Measurements from ENCODE around the gene CALML3. TPM values are rescaled to one million over a fixed set of nuclear protein-coding genes. Genes with fewer than 3 reads are reported as not detected.

Gene CALML3
- total and polyA plus RNA-seq, 2 of the 8 experiments (the other 6 are each of a cell fraction or from before 2014, with no cell fraction given): not detected

DNA sequence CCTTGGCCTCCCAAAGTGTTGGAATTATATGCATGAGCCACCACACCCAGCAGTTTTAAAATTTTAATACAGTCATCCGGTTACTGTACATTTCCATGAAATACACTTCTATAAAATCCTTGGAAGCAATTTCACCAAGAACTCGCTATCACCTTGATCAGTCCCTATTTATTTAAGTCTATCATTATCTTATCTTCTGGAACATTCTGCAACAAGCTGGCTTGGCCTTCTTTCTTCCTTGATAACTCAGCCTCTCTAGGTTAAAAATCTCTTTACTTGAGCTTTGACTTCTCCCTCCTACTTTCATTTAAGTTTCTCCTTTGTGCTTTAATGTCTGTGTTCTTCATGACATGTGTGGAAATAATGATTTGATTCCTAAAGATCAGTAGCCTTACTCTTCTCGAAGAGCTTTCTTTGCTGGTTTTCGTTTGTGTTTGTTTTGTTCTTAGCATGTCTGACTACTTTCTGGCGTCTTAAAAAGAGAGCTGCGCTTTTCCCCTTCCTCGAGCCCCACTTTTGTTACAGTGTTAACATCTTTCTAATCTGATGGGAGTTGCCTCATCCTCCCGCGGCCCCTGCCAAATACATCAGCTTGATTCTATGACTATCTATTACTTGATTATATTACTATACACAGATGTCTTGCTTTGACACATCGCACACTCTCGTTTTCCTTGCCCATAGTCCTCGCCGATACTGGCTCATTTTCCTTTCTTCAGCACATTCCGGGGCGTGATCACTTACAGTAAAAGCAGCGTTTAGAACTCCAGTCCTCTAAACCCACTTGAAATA is 14.3 kb upstream of the CALML3 start:
- Histone ChIP-seq H3K4ac (replicated peaks; ENCODE audit: insufficient read length, low read depth, low read length) (no peak overlapping the region), H3K4me3 (ENCODE audit: extremely low read depth in 1 of 4, insufficient read depth in 2 of 4, low read depth in 3 of 4, low read length in 4 of 4) (no peak overlapping the region), H4K91ac (replicated peaks; ENCODE audit: insufficient read length, low read length) (no peak overlapping the region), H2BK120ac (replicated peaks; ENCODE audit: low read depth, low read length) (no peak overlapping the region), H3K9me3 (ENCODE audit: insufficient read depth in 2 of 2, low read depth in 1 of 2, low read length in 1 of 2) (no peaks in the 10 kb centered on the region), H2BK5ac (ENCODE audit: low read depth, low read length) (no peak overlapping the region), H3K79me1 (ENCODE audit: low read depth, low read length) (no peaks in the 10 kb centered on the region), H4K8ac (ENCODE audit: extremely low read depth, insufficient read depth, low read length) (no peak overlapping the region), H3K14ac (ENCODE audit: insufficient read length) (no peak overlapping the region), H3K56ac (replicated peaks; ENCODE audit: insufficient read length, low read depth, low read length) (no peak overlapping the region), H2BK12ac (ENCODE audit: low read depth, low read length) (no peak overlapping the region), H3K79me2 (ENCODE audit: control insufficient read depth in 1 of 2, insufficient read depth in 2 of 2, low read length in 2 of 2) (no peaks in the 10 kb centered on the region), H4K5ac (ENCODE audit: insufficient read length, low read depth, low read length) (no peak overlapping the region), H2AFZ (ENCODE audit: low read length) (no peak overlapping the region), H2BK15ac (ENCODE audit: low read length) (no peak overlapping the region), H3K18ac (ENCODE audit: extremely low read depth, low read length) (no peak overlapping the region), H4K20me1 (replicated peaks in 1 of 2; ENCODE audit: control insufficient read depth in 1 of 2, insufficient read depth in 2 of 2, low read length in 2 of 2) (no peaks in the 10 kb centered on the region), H3K23ac (ENCODE audit: insufficient read length) (no peak overlapping the region), H2AK5ac (ENCODE audit: low read depth, low read length) (no peak overlapping the region), H3K4me2 (ENCODE audit: insufficient read depth in 1 of 2, low read depth in 2 of 2, low read length in 2 of 2) (no peak overlapping the region), H3K23me2 (ENCODE audit: low read depth, low read length) (no peaks in the 10 kb centered on the region), H3K9ac (replicated peaks in 1 of 4; ENCODE audit: extremely low read depth in 1 of 4, low read depth in 3 of 4, low read length in 3 of 4) (no peak overlapping the region), H3K27me3 (replicated peaks in 1 of 4; ENCODE audit: control insufficient read depth in 3 of 4, extremely low read depth in 1 of 4, insufficient read depth in 3 of 4, low read length in 3 of 4) (no peaks in the 10 kb centered on the region), H3K27ac (ENCODE audit: low read depth, low read length) (no peak overlapping the region), H3K4me1 (replicated peaks in 1 of 4; ENCODE audit: control insufficient read depth in 3 of 4, insufficient read depth in 4 of 4, low read length in 3 of 4) (peaks cover 0 to 3% (median 0%) of the 10 kb centered on the region in 4 experiments; a peak in 1 of 7 replicates), H2BK20ac (ENCODE audit: low read length) (no peak overlapping the region), H3K36me3 (ENCODE audit: control insufficient read depth in 2 of 4, insufficient read depth in 4 of 4, low read length in 3 of 4) (no peaks in the 10 kb centered on the region)
- WGBS, 2 experiments (ENCODE audit: extremely low coverage in 1 of 2, insufficient coverage in 1 of 2, insufficient read length in 1 of 2, insufficient replicate concordance in 2 of 2, low coverage in 1 of 2, low lambda C conversion rate in 2 of 2, missing lambda C conversion rate in 1 of 2): 88% methylated on average over 16 of the region's 16 CpGs; no CpG with 5 or more reads in 1 of the 2 experiments
- DNase-seq (ENCODE audit: low read depth in 1 of 2, low spot score in 2 of 2) (no peak), FAIRE-seq (no peak)
- ChIA-PET CTCF (ENCODE audit: partially characterized antibody) (interaction anchor here (1.0 to 2.9 kb wide), 6 partner anchors 10 to 120 kb away, joined by 3 to 12 read pairs (median 4); partner anchors contain the start of gene CALML5), POLR2A (ENCODE audit: partially characterized antibody) (interaction anchor here (1.4 kb wide), 1 partner anchor 12 kb away, joined by 3 read pairs; no protein-coding TSS in a partner anchor)
- no peak for TF ChIP-seq KDM5A (IDR thresholded peaks at IDR 0.05; ENCODE audit: low read length)
- TF ChIP-seq PHF8 (conservative IDR thresholded peaks at IDR 0.05; ENCODE audit: low read depth, low read length): no peak
- TF ChIP-seq EP300 (IDR thresholded peaks at IDR 0.05; ENCODE audit: borderline replicate concordance in 1 of 2, low read depth in 2 of 2, low read length in 2 of 2): no peak
- no peak for TF ChIP-seq YY1 (IDR thresholded peaks at IDR 0.05; ENCODE audit: low read depth, low read length)
- TF ChIP-seq EZH2 (IDR thresholded peaks at IDR 0.05; ENCODE audit: low read depth, low read length, severe bottlenecking): no peak

Data from H1 (cell line).